ENCODE results near the gene MRPL14. TPM values are rescaled to one million over a fixed set of nuclear protein-coding genes. Genes with fewer than 3 reads are reported as not detected.

The MRPL14 gene
- total and polyA plus RNA-seq, 9 of the 15 experiments (the other 6 are each of a cell fraction or from before 2014, with no cell fraction given), result 126 to 424 (median 165) TPM

- CTCF ChIA-PET (ENCODE audit: low intra/inter-chr PET ratio), result no interaction called here
- Histone ChIP-seq H3K4me1 (replicated peaks in 1 of 2; ENCODE audit: control insufficient read depth in 2 of 2, insufficient read depth in 2 of 2, low read length in 2 of 2) (peaks cover 0 to 15% of the 10 kb centered on the region in 2 experiments; a peak in 3 of 5 replicates), H3K27me3 (ENCODE audit: control insufficient read depth in 2 of 2, insufficient read depth in 2 of 2, low read length in 2 of 2) (no peaks in the 10 kb centered on the region), H3K9ac (ENCODE audit: insufficient read depth in 1 of 2, low read depth in 2 of 2, low read length in 2 of 2) (peak overlapping the region in 1 of 2 experiments; percentile 20; a peak in 1 of 4 replicates), H2AFZ (ENCODE audit: low read depth, low read length) (no peak overlapping the region), H4K20me1 (replicated peaks; ENCODE audit: control insufficient read depth, insufficient read depth, low read length) (peaks cover 3% of the 10 kb centered on the region; the same call in 1 of the 2 replicates), H3K9me3 (replicated peaks; ENCODE audit: control insufficient read depth, insufficient read depth, low read depth, low read length) (no peaks in the 10 kb centered on the region), H3K9me1 (ENCODE audit: control insufficient read depth, insufficient read depth, low read length) (no peaks in the 10 kb centered on the region), H3K4me3 (no peak overlapping the region), H3K4me2 (ENCODE audit: insufficient read depth, low read length) (no peak overlapping the region), H3K79me2 (ENCODE audit: control insufficient read depth, insufficient read depth, low read length) (no peaks in the 10 kb centered on the region), H3K27ac (ENCODE audit: extremely low read depth, low read depth, low read length) (no peak overlapping the region), H3K36me3 (ENCODE audit: control insufficient read depth, insufficient read depth, low read length) (peaks cover 75% of the 10 kb centered on the region)
- ATAC-seq (no peak), FAIRE-seq (no peak), DNase-seq (ENCODE audit: extremely low read depth in 1 of 4, low spot score in 3 of 4) (no peak)
- POLR2A ChIA-PET, result interaction anchor here (0.8 to 2.3 kb wide), 4 partner anchors 8 to 98 kb away, joined by 3 to 10 read pairs (median 3); partner anchors contain the start of genes CAPN11 and HSP90AB1
- in situ Hi-C loops (cut with MboI), result loop anchor here (5.0 kb wide), 1 partner anchor 47 kb away; no protein-coding TSS in a partner anchor
- 71% methylated on average over 7 of the region's 7 CpGs for WGBS (ENCODE audit: insufficient coverage, low coverage, missing lambda C conversion rate)
- intact Hi-C loops (cut with micrococcal nuclease), result loop anchor here (5.0 kb wide), 1 partner anchor 32 kb away; no protein-coding TSS in a partner anchor
- BruUV-seq (replicated peaks), result no TSS peak
- TF ChIP-seq NR1H2 (CRISPR knock-in tag; IDR thresholded peaks at IDR 0.05) (no peak), HMGXB4 (CRISPR knock-in tag; IDR thresholded peaks at IDR 0.05) (no peak), ASH1L (IDR thresholded peaks at IDR 0.05; ENCODE audit: borderline replicate concordance, low read depth, partially characterized antibody) (no peak), STAT6 (CRISPR knock-in tag; IDR thresholded peaks at IDR 0.05) (no peak), THAP12 (CRISPR knock-in tag; IDR thresholded peaks at IDR 0.05) (no peak), CREM (IDR thresholded peaks at IDR 0.05; ENCODE audit: low read depth) (no peak), OTX1 (CRISPR knock-in tag; IDR thresholded peaks at IDR 0.05) (no peak), ZNF316 (IDR thresholded peaks at IDR 0.05) (peak; percentile 49; the same call in 1 of the 2 replicates), GATAD2B (IDR thresholded peaks at IDR 0.05; ENCODE audit: borderline replicate concordance) (no peak), USF1 (CRISPR knock-in tag; IDR thresholded peaks at IDR 0.05) (0 out of 2 replicates have a peak, but pooled peaks have one; percentile 23), TEAD4 (IDR thresholded peaks at IDR 0.05; ENCODE audit: low read length) (no peak), TEAD4 (CRISPR knock-in tag; IDR thresholded peaks at IDR 0.05; ENCODE audit: borderline replicate concordance) (peak; percentile 21; the same call in 1 of the 2 replicates)
These were observed 22.2 kb upstream of the MRPL14 start for GRCh38 chr6:44149369-44150012.

Data from K562 (cell line).